Motor neuron (in vitro differentiated cells): ENCODE data around the gene FBXL14. TPM values are rescaled to one million over a fixed set of nuclear protein-coding genes. Genes with fewer than 3 reads are reported as not detected.
"Not testable (repeated sequence)": the region's sequence is repeated elsewhere in the genome, so short reads cannot be mapped to it uniquely, and the experiment has no call there.

Source experiments
- ATAC-seq, 8 experiments: fragments of 200-7000 bp; cut with Tn5 transposase; replicated peaks in 6 of 8; 2 replicates each; pipeline ENCODE4 v1.8.0; 2021; ENCODE audit warnings: mild to moderate bottlenecking in 8 of 8, moderate library complexity in 8 of 8
- H3K27ac ChIP-seq, 2 donors: fragments of 250-450 bp; sonication (Bioruptor Pico); 2 replicates each; pipeline ENCODE4 v1.9.0; 2021; ENCODE audit warnings: antibody characterized with exemption in 2 of 2, mild to moderate bottlenecking in 2 of 2, moderate library complexity in 1 of 2
- H3K4me1 ChIP-seq, 2 donors: fragments of 250-450 bp; sonication (Bioruptor Pico); replicated peaks in 1 of 2; 2 replicates each; pipeline ENCODE4 v1.6.1; 2021; ENCODE audit warnings: antibody characterized with exemption in 2 of 2, mild to moderate bottlenecking in 2 of 2, moderate library complexity in 1 of 2
- H3K4me3 ChIP-seq, 5 donors: fragments of 250-450 bp; sonication (Bioruptor Pico); 2 replicates each; pipeline ENCODE4 v1.9.0; 2021; ENCODE audit warnings: antibody characterized with exemption in 5 of 5, mild to moderate bottlenecking in 5 of 5, moderate library complexity in 4 of 5
- whole genome bisulfite sequencing, 10 experiments: fragments of 450-650 bp; shearing (Covaris generic); methylation state at CpG; one replicate each; pipeline ENCODE4 v1.0.0; 2022; 5-methylcytosine and 5-hydroxymethylcytosine counted together
- in situ Hi-C, 9 experiments: fragments of 400-800 bp; cut with MboI; loops; one replicate each; pipeline ENCODE4 v1.15.0; 2021; ENCODE audit warnings: low sequenced_read_pairs in 9 of 9, low pct_unique_long_range_greater_than_20kb in 2 of 9; ENCODE audit not compliant: unreplicated experiment in 9 of 9
- total RNA-seq, 8 experiments: library from RNA; unstranded; fragments of 300-600 nt; gene quantifications; 2 replicates each; pipeline versions ENCODE4 v1.2.3 to v1.2.4, GENCODE V29; 2022

The FBXL14 gene
- total RNA-seq, 8 experiments from 2014 or later, result 5.6 to 25.6 (median 10.0) TPM

GRCh38 chr12:1574865-1575259, 19.5 kb downstream of the FBXL14 start:
- peak in 1 of 8 experiments; percentile 13 for ATAC-seq
- in situ Hi-C loops, result loop anchor here in 8 of 9 experiments (25.0 kb wide), 3 partner anchors 463 to 1013 kb away; partner anchors contain the start of gene ERC1 (in 1 of the 8)
- WGBS, 10 experiments, result 25 to 100% (median 83%) methylated on average over 1 of the region's 1 CpG; no CpG with 5 or more reads in 3 of the 10 experiments
- no peak overlapping the region for H3K4me3 ChIP-seq
- H3K4me1 ChIP-seq, result peaks cover 22 to 32% of the 10 kb centered on the region in 2 donors
- no peak overlapping the region for H3K27ac ChIP-seq

GRCh38 chr12:1573960-1574864, 20.2 kb downstream of the FBXL14 start:
- no peak for ATAC-seq

DNA sequence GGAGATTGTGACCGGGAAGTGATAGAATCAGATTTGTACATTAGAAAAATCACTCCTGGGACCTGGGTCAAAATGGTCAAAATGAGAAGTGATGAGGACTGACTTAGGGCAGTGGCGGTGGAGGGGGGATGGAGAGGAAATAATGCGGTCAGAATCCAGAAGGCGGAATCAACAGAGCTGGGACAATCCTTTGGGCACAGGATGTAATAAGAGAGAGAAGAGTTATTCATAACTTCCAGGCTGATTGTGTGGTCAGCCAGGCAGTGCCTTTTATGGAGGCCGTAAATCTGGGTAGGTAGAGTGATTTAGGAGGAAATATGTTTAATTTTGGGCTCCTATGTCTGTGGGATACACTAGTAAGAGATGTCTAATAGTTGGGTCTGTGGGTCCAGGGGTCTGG, 21.6 kb downstream of the FBXL14 start:
- Histone ChIP-seq H3K4me3 (no peak overlapping the region), H3K27ac (no peak overlapping the region), H3K4me1 (peaks cover 20 to 29% of the 10 kb centered on the region in 2 donors)
- in situ Hi-C loops, result loop anchor here in 1 of 9 experiments (25.0 kb wide), 1 partner anchor 460 kb away; no protein-coding TSS in a partner anchor
- no peak for ATAC-seq
- whole genome bisulfite sequencing, 10 experiments, result 50 to 96% (median 75%) methylated on average over 1 to 5 of the region's 5 CpGs; no CpG with 5 or more reads in 2 of the 10 experiments

More at GRCh38 chr12:1573960-1574864, 20.2 kb downstream of the FBXL14 start:
- no peak overlapping the region for H3K4me3 ChIP-seq
- WGBS, 10 experiments, result 70 to 100% (median 99%) methylated on average over 2 to 10 of the region's 15 CpGs; no CpG with 5 or more reads in 2 of the 10 experiments
- H3K4me1 ChIP-seq, result peaks cover 19 to 28% of the 10 kb centered on the region in 2 donors
- in situ Hi-C loops, result loop anchor here in 1 of 9 experiments (25.0 kb wide), 1 partner anchor 462 kb away; no protein-coding TSS in a partner anchor
- no peak overlapping the region for H3K27ac ChIP-seq

- ATAC-seq, result no peak
- H3K4me3 ChIP-seq, result no peak overlapping the region
- peaks cover 12 to 21% of the 10 kb centered on the region in 2 donors for H3K4me1 ChIP-seq
- in situ Hi-C loops, result loop anchor here in 1 of 9 experiments (25.0 kb wide), 1 partner anchor 456 kb away; no protein-coding TSS in a partner anchor
- H3K27ac ChIP-seq, result no peak overlapping the region
- 87 to 100% (median 97%) methylated on average over 1 to 6 of the region's 6 CpGs; no CpG with 5 or more reads in 2 of the 10 experiments for whole genome bisulfite sequencing, 10 experiments
Measured at GRCh38 chr12:1567852-1568251, 26.5 kb downstream of the FBXL14 start.

GRCh38 chr12:1566449-1567135, 27.8 kb downstream of the FBXL14 start:
- Histone ChIP-seq H3K4me3 (no peak overlapping the region), H3K27ac (no peak overlapping the region), H3K4me1 (peaks cover 12 to 21% of the 10 kb centered on the region in 2 donors)
- 27 to 88% (median 66%) methylated on average over 1 to 10 of the region's 24 CpGs for WGBS, 10 experiments
- ATAC-seq, result no peak
- in situ Hi-C loops, result loop anchor here in 1 of 9 experiments (25.0 kb wide), 1 partner anchor 454 kb away; no protein-coding TSS in a partner anchor

- in situ Hi-C loops, result loop anchor here in 1 of 9 experiments (25.0 kb wide), 1 partner anchor 453 kb away; no protein-coding TSS in a partner anchor
- no peak for ATAC-seq
- Histone ChIP-seq H3K4me1 (peaks cover 12 to 21% of the 10 kb centered on the region in 2 donors), H3K4me3 (no peak overlapping the region), H3K27ac (no peak overlapping the region)
- 78 to 100% (median 94%) methylated on average over 1 to 4 of the region's 5 CpGs; no CpG with 5 or more reads in 2 of the 10 experiments for WGBS, 10 experiments
Measured at GRCh38 chr12:1565172-1565571, 29.2 kb downstream of the FBXL14 start.

GRCh38 chr12:1564067-1564466, 30.3 kb downstream of the FBXL14 start:
- in situ Hi-C loops, result loop anchor here in 1 of 9 experiments (25.0 kb wide), 1 partner anchor 452 kb away; no protein-coding TSS in a partner anchor
- H3K27ac ChIP-seq, result no peak overlapping the region
- no peak overlapping the region for H3K4me3 ChIP-seq
- WGBS, 10 experiments, result 70 to 100% (median 98%) methylated on average over 1 to 2 of the region's 2 CpGs; no CpG with 5 or more reads in 4 of the 10 experiments
- peaks cover 12 to 21% of the 10 kb centered on the region in 2 donors for H3K4me1 ChIP-seq
- no peak for ATAC-seq

- H3K27ac ChIP-seq, result no peak overlapping the region
- no peak for ATAC-seq
- H3K4me3 ChIP-seq, result no peak overlapping the region
- in situ Hi-C loops, result loop anchor here in 1 of 9 experiments (25.0 kb wide), 1 partner anchor 451 kb away; no protein-coding TSS in a partner anchor
- H3K4me1 ChIP-seq, result peaks cover 12 to 21% of the 10 kb centered on the region in 2 donors
- WGBS, 10 experiments, result 40 to 100% (median 93%) methylated on average over 1 to 7 of the region's 18 CpGs
Measured at GRCh38 chr12:1562813-1563407, 31.5 kb downstream of the FBXL14 start.

DNA sequence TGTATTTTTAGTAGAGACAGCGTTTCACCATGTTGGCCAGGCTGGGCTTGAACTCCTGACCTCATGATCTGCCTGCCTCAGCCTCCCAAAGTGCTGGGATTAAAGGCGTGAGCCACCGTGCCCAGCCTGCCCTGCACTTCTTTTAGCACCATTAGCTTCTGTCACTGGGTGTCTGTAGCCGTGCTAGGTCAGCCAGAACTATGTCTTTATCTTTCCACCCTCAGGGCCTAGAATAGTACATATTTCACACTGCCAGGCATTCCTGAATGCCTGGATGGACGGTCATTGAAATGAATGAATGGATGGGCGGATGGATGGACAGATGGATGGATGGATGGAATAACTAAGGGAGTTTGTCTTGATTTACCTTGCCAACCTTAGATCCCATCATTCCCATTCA, 33.7 kb downstream of the FBXL14 start:
- peaks cover 2 to 6% of the 10 kb centered on the region in 2 donors for H3K4me1 ChIP-seq
- no peak overlapping the region for H3K4me3 ChIP-seq
- in situ Hi-C loops, result loop anchor here in 1 of 9 experiments (25.0 kb wide), 1 partner anchor 448 kb away; no protein-coding TSS in a partner anchor
- 50 to 100% (median 82%) methylated on average over 1 to 3 of the region's 6 CpGs; no CpG with 5 or more reads in 4 of the 10 experiments for WGBS, 10 experiments
- no peak overlapping the region for H3K27ac ChIP-seq
- ATAC-seq, result no peak

- ATAC-seq, result peak in 1 of 8 experiments; percentile 46
- H3K4me3 ChIP-seq, result no peak overlapping the region
- in situ Hi-C loops, result loop anchor here in 1 of 9 experiments (25.0 kb wide), 1 partner anchor 447 kb away; no protein-coding TSS in a partner anchor
- H3K4me1 ChIP-seq, result no peaks in the 10 kb centered on the region
- 0 to 87% (median 60%) methylated on average over 1 to 6 of the region's 6 CpGs; no CpG with 5 or more reads in 1 of the 10 experiments for WGBS, 10 experiments
- H3K27ac ChIP-seq, result no peak overlapping the region
Measured at GRCh38 chr12:1559676-1560091, 34.7 kb downstream of the FBXL14 start.

- not testable (repeated sequence) for H3K27ac ChIP-seq, H3K4me1 ChIP-seq, H3K4me3 ChIP-seq, ATAC-seq
- WGBS, 10 experiments, result 100% methylated on average over 2 of the region's 15 CpGs; no CpG with 5 or more reads in 7 of the 10 experiments
- in situ Hi-C loops, result loop anchor here in 1 of 9 experiments (25.0 kb wide), 1 partner anchor 446 kb away; no protein-coding TSS in a partner anchor
Measured at GRCh38 chr12:1558108-1558507, 36.3 kb downstream of the FBXL14 start.
